Measurements from ENCODE around the gene AMER2. TPM values are rescaled to one million over a fixed set of nuclear protein-coding genes. Genes with fewer than 3 reads are reported as not detected.

Gene AMER2
- polyA plus RNA-seq, 1 donor: 0.39 TPM

DNA sequence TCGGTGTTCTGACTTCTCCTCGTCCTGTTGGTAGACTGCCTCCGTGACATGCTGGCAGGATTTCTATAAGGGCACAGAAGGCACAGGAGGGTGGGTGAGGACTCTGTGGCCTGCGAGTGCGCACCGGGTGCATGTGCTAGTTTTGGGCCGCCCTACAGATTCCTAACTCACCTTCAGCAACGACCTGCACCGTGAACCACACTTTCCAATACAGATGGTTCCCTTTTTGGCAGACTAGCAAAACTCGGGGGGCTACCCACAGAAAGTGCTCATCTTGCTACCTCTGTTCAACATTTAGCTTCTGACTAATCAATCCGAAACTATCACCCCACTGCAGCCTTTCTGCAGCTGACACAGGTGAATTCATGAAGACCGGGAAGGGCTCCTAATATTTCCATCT is 14.1 kb upstream of the AMER2 start:
- WGBS (ENCODE audit: insufficient coverage, low lambda C conversion rate): no CpG with 5 or more reads among the region's 12 CpGs
- Histone ChIP-seq H3K9me3 (ENCODE audit: control insufficient read depth, low read depth, low read length) (no peaks in the 10 kb centered on the region), H3K4me1 (ENCODE audit: control insufficient read depth, insufficient read depth, low read length) (no peaks in the 10 kb centered on the region), H3K27ac (ENCODE audit: low read length) (no peak overlapping the region), H3K36me3 (ENCODE audit: control insufficient read depth, insufficient read depth, low read length) (no peaks in the 10 kb centered on the region), H3K4me3 (ENCODE audit: low read length) (no peak overlapping the region), H3K27me3 (ENCODE audit: control insufficient read depth, insufficient read depth, low read length) (no peaks in the 10 kb centered on the region)
- no peak for DNase-seq

DNA sequence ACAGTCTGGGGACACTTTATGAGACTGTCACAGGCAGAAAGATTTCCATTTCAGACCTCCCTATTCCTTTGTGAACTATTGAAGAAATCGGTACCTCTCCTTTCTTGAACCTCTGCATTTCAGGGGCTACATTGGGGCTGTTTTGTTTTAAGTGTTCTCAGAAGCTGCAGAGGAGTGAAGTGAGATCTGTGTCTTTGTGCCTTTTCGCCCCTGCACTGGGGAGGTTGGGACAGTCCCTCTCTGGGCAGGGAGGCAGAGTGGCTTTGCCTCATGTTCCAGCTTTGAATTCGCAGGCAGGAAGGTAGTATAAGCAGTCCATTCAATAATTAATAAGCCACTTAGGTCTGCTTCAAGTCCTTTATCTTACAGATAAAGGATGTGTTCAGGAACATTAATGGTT is 9.5 kb upstream of the AMER2 start:
- H3K27me3 ChIP-seq (ENCODE audit: control insufficient read depth, insufficient read depth, low read length): peaks cover 3% of the 10 kb centered on the region
- DNase-seq: no peak
- H3K9me3 ChIP-seq (ENCODE audit: control insufficient read depth, low read depth, low read length): no peaks in the 10 kb centered on the region
- H3K4me1 ChIP-seq (ENCODE audit: control insufficient read depth, insufficient read depth, low read length): no peaks in the 10 kb centered on the region
- H3K4me3 ChIP-seq (ENCODE audit: low read length): no peak overlapping the region
- H3K36me3 ChIP-seq (ENCODE audit: control insufficient read depth, insufficient read depth, low read length): no peaks in the 10 kb centered on the region
- no peak overlapping the region for H3K27ac ChIP-seq (ENCODE audit: low read length)
- 100% methylated on average over 1 of the region's 3 CpGs for WGBS (ENCODE audit: insufficient coverage, low lambda C conversion rate)

DNA sequence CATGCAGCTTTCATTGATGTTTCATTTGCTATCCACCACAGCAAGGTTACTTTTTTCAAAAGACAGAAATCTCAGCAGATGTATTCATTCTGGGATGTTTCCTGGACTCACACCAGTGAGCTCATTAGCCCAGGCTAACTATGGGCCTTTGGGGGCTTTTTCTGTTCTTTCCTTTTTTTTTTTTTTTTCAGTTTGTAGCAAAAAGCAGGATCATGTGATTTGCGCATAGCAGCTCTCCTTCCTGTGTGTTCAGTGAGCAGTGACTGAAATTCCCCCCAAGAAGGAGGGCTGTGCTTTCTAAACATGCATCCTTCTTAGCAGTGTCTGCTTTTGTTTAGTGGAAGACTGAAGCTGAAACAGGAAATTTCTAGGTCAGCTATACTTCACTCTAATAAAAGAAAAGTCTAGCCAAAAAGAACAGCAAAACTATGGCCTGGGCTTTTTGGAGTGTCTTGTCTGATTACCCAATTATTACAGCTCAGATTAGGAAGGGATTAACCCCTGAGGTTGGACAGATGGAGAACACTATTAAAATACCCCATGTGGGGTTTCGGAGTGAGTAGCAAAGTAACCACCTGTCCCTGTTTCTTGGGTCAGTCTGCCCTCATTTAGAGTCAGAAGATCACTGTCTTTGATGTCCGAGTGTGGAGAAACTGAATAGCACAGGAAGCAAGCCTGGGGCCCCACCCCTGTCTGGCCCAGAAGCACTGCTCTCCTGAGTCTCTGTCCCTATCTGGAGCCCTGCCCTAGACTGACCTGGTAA is 8.9 kb upstream of the AMER2 start:
- no peak for DNase-seq
- H3K9me3 ChIP-seq (ENCODE audit: control insufficient read depth, low read depth, low read length): no peaks in the 10 kb centered on the region
- no peaks in the 10 kb centered on the region for H3K36me3 ChIP-seq (ENCODE audit: control insufficient read depth, insufficient read depth, low read length)
- peaks cover 5% of the 10 kb centered on the region for H3K27me3 ChIP-seq (ENCODE audit: control insufficient read depth, insufficient read depth, low read length)
- no CpG with 5 or more reads among the region's 3 CpGs for WGBS (ENCODE audit: insufficient coverage, low lambda C conversion rate)
- H3K4me1 ChIP-seq (ENCODE audit: control insufficient read depth, insufficient read depth, low read length): no peaks in the 10 kb centered on the region
- H3K27ac ChIP-seq (ENCODE audit: low read length): no peak overlapping the region
- H3K4me3 ChIP-seq (ENCODE audit: low read length): no peak overlapping the region

DNA sequence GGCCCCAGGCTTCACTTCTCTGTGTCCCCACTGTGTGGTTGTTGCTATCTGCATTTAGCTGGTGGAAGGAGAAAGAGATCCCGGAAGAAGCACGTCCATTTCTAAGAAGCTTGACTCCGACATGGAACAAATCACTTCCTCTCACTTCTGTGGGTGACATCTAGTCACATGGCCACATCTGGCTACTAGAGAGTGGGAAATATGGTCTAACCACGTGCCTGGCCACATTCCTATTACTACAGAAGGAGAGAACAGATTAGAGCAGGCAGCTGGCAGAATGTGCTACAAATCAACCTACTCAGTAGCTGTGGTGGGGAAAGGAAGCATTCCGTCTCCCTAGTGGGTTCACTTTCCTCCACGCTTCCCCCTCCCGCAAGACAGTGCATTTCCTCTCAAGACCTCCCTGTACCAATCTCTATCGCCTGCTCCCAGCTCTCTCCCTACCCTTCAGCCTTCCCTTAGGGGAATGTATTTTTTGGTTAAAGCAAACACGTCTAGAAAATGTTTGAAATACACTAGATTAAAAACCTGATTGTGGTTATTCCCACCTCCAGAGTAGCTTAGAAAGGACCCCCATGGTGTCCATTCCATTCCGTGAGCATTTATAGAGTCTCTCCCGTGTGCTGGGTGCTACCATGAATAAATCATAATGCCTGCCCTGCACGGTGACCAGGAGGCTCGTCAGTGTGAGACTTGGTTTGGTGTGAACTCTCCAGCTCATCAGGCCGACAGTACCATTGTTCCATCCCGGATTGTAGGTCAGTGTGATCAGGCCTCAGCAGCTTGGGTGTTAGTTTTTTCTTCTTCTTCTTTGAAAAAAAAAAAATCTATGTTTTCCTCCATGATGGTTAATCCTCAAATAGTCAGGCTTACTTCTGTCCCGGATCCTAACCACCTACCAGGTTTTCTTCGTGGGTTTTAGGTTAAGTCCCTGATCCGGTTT is 8.0 kb upstream of the AMER2 start:
- DNase-seq: no peak
- no CpG with 5 or more reads among the region's 18 CpGs for WGBS (ENCODE audit: insufficient coverage, low lambda C conversion rate)
- Histone ChIP-seq H3K36me3 (ENCODE audit: control insufficient read depth, insufficient read depth, low read length) (no peaks in the 10 kb centered on the region), H3K27ac (ENCODE audit: low read length) (no peak overlapping the region), H3K4me3 (ENCODE audit: low read length) (no peak overlapping the region), H3K27me3 (ENCODE audit: control insufficient read depth, insufficient read depth, low read length) (peaks cover 12% of the 10 kb centered on the region), H3K9me3 (ENCODE audit: control insufficient read depth, low read depth, low read length) (no peaks in the 10 kb centered on the region), H3K4me1 (ENCODE audit: control insufficient read depth, insufficient read depth, low read length) (no peaks in the 10 kb centered on the region)

DNA sequence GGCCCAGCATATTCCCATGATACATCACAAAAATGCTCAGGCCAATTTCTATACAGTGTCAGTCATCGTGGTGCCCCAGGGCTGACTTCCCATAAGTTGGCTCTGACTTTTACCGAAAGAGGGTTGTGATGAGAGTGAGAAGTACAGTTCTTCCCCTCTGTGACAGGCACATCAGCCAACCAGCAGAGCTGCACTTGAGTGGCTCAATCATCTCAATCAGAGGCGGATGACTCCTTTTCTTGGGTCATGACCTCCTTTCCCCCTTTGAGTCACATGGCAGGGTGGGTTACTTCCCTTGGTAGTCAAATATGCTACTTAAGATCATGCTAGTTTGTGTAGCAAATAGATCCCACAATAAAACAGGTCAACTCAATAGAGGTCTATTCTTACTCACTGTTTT is 6.9 kb upstream of the AMER2 start:
- Histone ChIP-seq H3K9me3 (ENCODE audit: control insufficient read depth, low read depth, low read length) (no peaks in the 10 kb centered on the region), H3K27me3 (ENCODE audit: control insufficient read depth, insufficient read depth, low read length) (peaks cover 18% of the 10 kb centered on the region), H3K27ac (ENCODE audit: low read length) (no peak overlapping the region), H3K4me3 (ENCODE audit: low read length) (no peak overlapping the region), H3K36me3 (ENCODE audit: control insufficient read depth, insufficient read depth, low read length) (no peaks in the 10 kb centered on the region), H3K4me1 (ENCODE audit: control insufficient read depth, insufficient read depth, low read length) (no peaks in the 10 kb centered on the region)
- DNase-seq: no peak
- WGBS (ENCODE audit: insufficient coverage, low lambda C conversion rate): no CpG with 5 or more reads among the region's 3 CpGs

DNA sequence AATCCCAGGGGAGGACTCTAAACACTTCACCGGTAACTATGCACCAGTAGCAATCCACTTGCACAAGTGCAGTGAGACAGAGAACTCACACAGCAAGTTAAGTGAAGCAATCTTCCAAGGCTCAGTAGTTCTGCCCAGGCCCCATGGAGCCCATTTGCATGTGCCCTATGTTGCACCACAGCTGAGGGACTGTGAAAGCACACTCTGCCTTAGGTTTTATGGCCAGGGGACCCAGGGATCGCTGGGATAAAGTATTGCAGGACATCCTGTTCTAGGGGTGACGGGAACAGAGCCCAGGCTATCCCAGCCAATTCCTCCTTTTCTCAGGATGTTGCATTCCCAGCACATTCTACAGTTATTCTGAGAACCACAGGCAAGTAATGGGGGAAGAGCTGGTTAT is 6.0 kb upstream of the AMER2 start:
- Histone ChIP-seq H3K36me3 (ENCODE audit: control insufficient read depth, insufficient read depth, low read length) (no peaks in the 10 kb centered on the region), H3K9me3 (ENCODE audit: control insufficient read depth, low read depth, low read length) (no peaks in the 10 kb centered on the region), H3K4me1 (ENCODE audit: control insufficient read depth, insufficient read depth, low read length) (no peaks in the 10 kb centered on the region), H3K27ac (ENCODE audit: low read length) (no peak overlapping the region), H3K27me3 (ENCODE audit: control insufficient read depth, insufficient read depth, low read length) (peaks cover 27% of the 10 kb centered on the region), H3K4me3 (ENCODE audit: low read length) (no peak overlapping the region)
- no CpG with 5 or more reads among the region's 3 CpGs for WGBS (ENCODE audit: insufficient coverage, low lambda C conversion rate)
- no peak for DNase-seq

DNA sequence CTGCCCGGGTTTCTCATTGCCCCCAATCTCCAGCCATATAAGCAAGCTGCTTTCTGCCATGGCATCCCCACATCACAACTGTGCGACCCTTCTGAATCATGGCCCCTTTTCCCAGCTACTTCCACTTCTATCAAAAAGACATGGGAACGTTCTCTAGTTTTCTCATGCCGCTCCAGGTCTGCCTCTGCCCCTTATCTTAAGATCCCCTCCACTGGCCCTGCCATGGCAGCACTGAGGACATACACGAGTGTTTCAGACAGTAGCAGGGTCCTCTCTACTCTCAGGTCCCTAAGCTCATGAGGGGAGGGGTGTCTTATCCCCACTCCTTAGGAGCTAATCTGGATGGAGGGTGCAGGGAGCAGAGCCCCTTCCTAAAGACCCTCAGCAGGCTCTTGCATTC is 5.5 kb upstream of the AMER2 start:
- no peaks in the 10 kb centered on the region for H3K4me1 ChIP-seq (ENCODE audit: control insufficient read depth, insufficient read depth, low read length)
- H3K27ac ChIP-seq (ENCODE audit: low read length): no peak overlapping the region
- no peak overlapping the region for H3K4me3 ChIP-seq (ENCODE audit: low read length)
- no peaks in the 10 kb centered on the region for H3K36me3 ChIP-seq (ENCODE audit: control insufficient read depth, insufficient read depth, low read length)
- WGBS (ENCODE audit: insufficient coverage, low lambda C conversion rate): no CpG with 5 or more reads among the region's 5 CpGs
- peaks cover 31% of the 10 kb centered on the region for H3K27me3 ChIP-seq (ENCODE audit: control insufficient read depth, insufficient read depth, low read length)
- no peak for DNase-seq
- H3K9me3 ChIP-seq (ENCODE audit: control insufficient read depth, low read depth, low read length): no peaks in the 10 kb centered on the region

DNA sequence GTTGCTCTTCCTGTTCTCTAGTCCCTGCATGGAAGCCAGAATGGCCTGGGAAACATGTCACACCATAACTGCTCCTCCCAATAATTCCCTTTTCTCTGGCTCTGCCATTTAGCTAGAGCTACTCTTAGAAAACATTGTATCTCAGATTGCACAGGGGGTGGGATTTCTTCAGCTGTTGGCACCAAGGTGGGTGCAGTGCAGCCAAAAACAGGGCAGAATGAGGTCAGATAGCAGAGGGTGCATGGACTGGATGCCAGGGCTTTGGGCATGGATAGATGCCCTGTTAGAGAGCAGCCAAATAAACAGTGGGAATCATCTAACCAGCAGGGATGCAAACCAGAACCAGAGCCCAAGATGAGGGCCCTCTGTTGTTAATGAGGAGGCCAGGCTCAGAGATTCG is 4.9 kb upstream of the AMER2 start:
- no peak overlapping the region for H3K27ac ChIP-seq (ENCODE audit: low read length)
- DNase-seq: no peak
- no CpG with 5 or more reads among the region's 1 CpG for WGBS (ENCODE audit: insufficient coverage, low lambda C conversion rate)
- H3K4me3 ChIP-seq (ENCODE audit: low read length): no peak overlapping the region
- no peaks in the 10 kb centered on the region for H3K36me3 ChIP-seq (ENCODE audit: control insufficient read depth, insufficient read depth, low read length)
- no peaks in the 10 kb centered on the region for H3K9me3 ChIP-seq (ENCODE audit: control insufficient read depth, low read depth, low read length)
- no peaks in the 10 kb centered on the region for H3K4me1 ChIP-seq (ENCODE audit: control insufficient read depth, insufficient read depth, low read length)
- peaks cover 36% of the 10 kb centered on the region for H3K27me3 ChIP-seq (ENCODE audit: control insufficient read depth, insufficient read depth, low read length)

DNA sequence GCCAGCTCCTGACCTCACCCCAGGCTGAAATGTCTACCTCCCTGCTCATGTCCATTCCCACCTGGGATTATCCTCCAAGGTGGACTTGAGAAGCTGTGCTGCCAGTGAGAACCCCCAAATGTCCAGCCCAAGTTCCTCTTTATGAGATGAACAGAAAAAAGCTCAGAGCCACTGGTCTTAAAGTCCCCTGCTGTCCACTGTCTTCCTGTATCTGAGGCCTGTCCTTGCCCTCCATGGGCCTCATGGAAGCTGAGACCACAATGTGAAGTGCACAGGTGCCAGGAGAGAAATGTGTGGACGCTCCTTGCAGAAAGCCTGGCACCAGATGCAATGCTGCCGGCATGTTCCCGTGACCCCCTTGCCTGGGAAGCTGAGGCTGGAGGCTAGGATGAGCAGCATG is 3.3 kb upstream of the AMER2 start:
- H3K9me3 ChIP-seq (ENCODE audit: control insufficient read depth, low read depth, low read length): peaks cover under 1% of the 10 kb centered on the region
- no peaks in the 10 kb centered on the region for H3K36me3 ChIP-seq (ENCODE audit: control insufficient read depth, insufficient read depth, low read length)
- no peak overlapping the region for H3K27ac ChIP-seq (ENCODE audit: low read length)
- H3K4me1 ChIP-seq (ENCODE audit: control insufficient read depth, insufficient read depth, low read length): no peaks in the 10 kb centered on the region
- H3K27me3 ChIP-seq (ENCODE audit: control insufficient read depth, insufficient read depth, low read length): peaks cover 51% of the 10 kb centered on the region
- no CpG with 5 or more reads among the region's 3 CpGs for WGBS (ENCODE audit: insufficient coverage, low lambda C conversion rate)
- no peak for DNase-seq
- no peak overlapping the region for H3K4me3 ChIP-seq (ENCODE audit: low read length)

DNA sequence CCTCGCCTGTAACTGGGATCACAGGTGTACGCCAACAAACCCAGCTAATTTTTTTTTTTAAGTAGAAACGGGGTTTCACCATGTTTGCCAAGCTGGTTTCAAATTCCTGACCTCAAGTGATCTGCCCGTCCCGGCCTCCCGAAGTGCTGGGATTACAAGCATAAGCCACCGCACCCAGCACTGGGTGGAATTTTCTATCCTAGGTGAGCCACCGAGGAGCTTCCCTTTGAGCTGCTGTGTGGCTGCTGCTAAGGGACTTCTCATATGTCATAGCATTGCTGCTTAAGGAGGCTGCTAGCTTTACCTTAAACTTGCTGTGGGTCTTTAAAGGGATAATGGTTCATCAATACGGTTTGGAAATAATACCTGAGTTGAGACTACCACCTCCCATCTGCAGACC is 2.9 kb upstream of the AMER2 start:
- H3K36me3 ChIP-seq (ENCODE audit: control insufficient read depth, insufficient read depth, low read length): no peaks in the 10 kb centered on the region
- H3K4me3 ChIP-seq (ENCODE audit: low read length): no peak overlapping the region
- WGBS (ENCODE audit: insufficient coverage, low lambda C conversion rate): no CpG with 5 or more reads among the region's 9 CpGs
- no peak for DNase-seq
- no peaks in the 10 kb centered on the region for H3K4me1 ChIP-seq (ENCODE audit: control insufficient read depth, insufficient read depth, low read length)
- peaks cover 4% of the 10 kb centered on the region for H3K9me3 ChIP-seq (ENCODE audit: control insufficient read depth, low read depth, low read length)
- peaks cover 55% of the 10 kb centered on the region for H3K27me3 ChIP-seq (ENCODE audit: control insufficient read depth, insufficient read depth, low read length)
- H3K27ac ChIP-seq (ENCODE audit: low read length): no peak overlapping the region
